GM23248 (cell line): ENCODE measurements around the gene ABCA2. TPM values are rescaled to one million over a fixed set of nuclear protein-coding genes. Genes with fewer than 3 reads are reported as not detected.

Experiments used
- DNase-seq: peaks from one replicate; pipeline ENCODE4 v3.0.0-alpha.2; 2015
- H2AFZ ChIP-seq: fragments of 200-600 bp; sonication (generic); 2 replicates; pipeline ENCODE4 v1.6.1; 2016; ENCODE audit warnings: antibody characterized with exemption
- H3F3A ChIP-seq: fragments of 200-600 bp; sonication (generic); 2 replicates; pipeline ENCODE4 v1.6.1; 2016; ENCODE audit warnings: mild to moderate bottlenecking, antibody characterized with exemption, mixed run types; ENCODE audit not compliant: insufficient read depth
- H3K27ac ChIP-seq: fragments of 200-600 bp; sonication (generic); 2 replicates; pipeline ENCODE4 v1.5.1; 2016; ENCODE audit warnings: mild to moderate bottlenecking
- H3K27me3 ChIP-seq: fragments of 200-600 bp; sonication (generic); replicated peaks from 2 replicates; pipeline ENCODE4 v1.6.1; 2016; ENCODE audit warnings: mild to moderate bottlenecking; ENCODE audit not compliant: insufficient read depth
- H3K36me3 ChIP-seq: fragments of 200-600 bp; sonication (generic); 2 replicates; pipeline ENCODE4 v1.6.1; 2016; ENCODE audit warnings: low read depth, mild to moderate bottlenecking
- H3K4me1 ChIP-seq: fragments of 200-600 bp; sonication (generic); 2 replicates; pipeline ENCODE4 v1.6.1; 2016; ENCODE audit warnings: mild to moderate bottlenecking; ENCODE audit not compliant: insufficient read depth
- H3K4me2 ChIP-seq: fragments of 200-600 bp; sonication (generic); one replicate; pipeline ENCODE4 v1.6.1; 2016; ENCODE audit warnings: mild to moderate bottlenecking; ENCODE audit not compliant: unreplicated experiment
- H3K4me3 ChIP-seq: fragments of 200-600 bp; sonication (generic); 2 replicates; pipeline ENCODE4 v1.5.1; 2016; ENCODE audit warnings: mild to moderate bottlenecking
- H3K79me2 ChIP-seq: fragments of 200-600 bp; sonication (generic); 2 replicates; pipeline ENCODE4 v1.6.1; 2016; ENCODE audit warnings: mild to moderate bottlenecking; ENCODE audit not compliant: insufficient read depth
- H3K9ac ChIP-seq: fragments of 200-600 bp; sonication (generic); 2 replicates; pipeline ENCODE4 v1.6.1; 2016; ENCODE audit warnings: mild to moderate bottlenecking
- H3K9me2 ChIP-seq: fragments of 200-600 bp; sonication (generic); 2 replicates; pipeline ENCODE4 v1.6.1; 2016; ENCODE audit warnings: mixed run types, mild to moderate bottlenecking, moderate library complexity; ENCODE audit not compliant: insufficient read depth
- H3K9me3 ChIP-seq: fragments of 200-600 bp; sonication (generic); one replicate; pipeline ENCODE4 v1.6.1; 2017; ENCODE audit warnings: low read depth
- H4K20me1 ChIP-seq: fragments of 200-600 bp; sonication (generic); 2 replicates; pipeline ENCODE4 v1.6.0; 2016; ENCODE audit not compliant: insufficient read depth
- EZH2 ChIP-seq: fragments of 200-600 bp; sonication (generic); IDR thresholded peaks from 2 replicates; pipeline ENCODE4 v1.6.1; 2018; ENCODE audit warnings: antibody characterized with exemption, mild to moderate bottlenecking; ENCODE audit not compliant: insufficient read depth, poor library complexity, severe bottlenecking
- EZH2phosphoT487 ChIP-seq: fragments of 200-600 bp; sonication (generic); IDR thresholded peaks from 2 replicates; pipeline ENCODE4 v1.6.1; 2018; ENCODE audit warnings: antibody characterized with exemption, moderate library complexity, mild to moderate bottlenecking, low read depth; ENCODE audit not compliant: insufficient read depth
- WGBS, 2 experiments: methylation state at CpG; one replicate each; pipeline ENCODE4 v1.1.6; 2015 to 2017; ENCODE audit warnings: low lambda C conversion rate in 2 of 2, low coverage in 1 of 2; ENCODE audit errors: missing lambda C conversion rate in 2 of 2; 5-methylcytosine and 5-hydroxymethylcytosine counted together
- in situ Hi-C: fragments of 300-500 bp; cut with MboI; formaldehyde crosslinking; loops from 2 replicates; pipeline ENCODE4 v1.15.0; 2020
- polyA plus RNA-seq: library from polyadenylated mRNA; unstranded; fragments of >200 nt; fragmentation: Nextera tagmentation; extraction: Ambion mirVana; gene quantifications from 2 replicates; pipeline ENCODE4 v1.2.1, GENCODE V29; 2016
- total RNA-seq: library from RNA; depleted of rRNA; stranded (reverse); fragments of >200 nt; shearing (Covaris generic); gene quantifications from 2 replicates; pipeline ENCODE4 v1.2.3, GENCODE V29; 2014

Gene ABCA2
- total and polyA plus RNA-seq, 2 experiments from 2014 or later = 21.1 to 33.2 TPM

GRCh38 chr9:137075275-137075775 is 47.3 kb upstream of the ABCA2 start:
- Histone ChIP-seq H3K4me3 (no peak overlapping the region), H2AFZ (no peak overlapping the region), H3K79me2 (peaks cover 6% of the 10 kb centered on the region; the same call in 1 of the 2 replicates), H3K9me2 (no peaks in the 10 kb centered on the region), H3K9ac (no peak overlapping the region), H3K27me3 (no peaks in the 10 kb centered on the region), H4K20me1 (no peaks in the 10 kb centered on the region), H3K27ac (no peak overlapping the region), H3K9me3 (no peaks in the 10 kb centered on the region), H3F3A (peaks cover 5% of the 10 kb centered on the region; the same call in 1 of the 2 replicates), H3K4me1 (no peaks in the 10 kb centered on the region), H3K4me2 (no peak overlapping the region), H3K36me3 (no peaks in the 10 kb centered on the region)
- TF ChIP-seq EZH2phosphoT487 = no peak
- TF ChIP-seq EZH2 = no peak
- no peak for DNase-seq
- in situ Hi-C loops = no loop called here
- WGBS, 2 experiments = 88 to 89% methylated on average over 12 of the region's 12 CpGs

GRCh38 chr9:137074657-137075274 is 46.7 kb upstream of the ABCA2 start:
- Histone ChIP-seq H3K79me2 (peaks cover 6% of the 10 kb centered on the region; the same call in 1 of the 2 replicates), H3K9me3 (no peaks in the 10 kb centered on the region), H3K9me2 (no peaks in the 10 kb centered on the region), H3K4me2 (no peak overlapping the region), H3K9ac (no peak overlapping the region), H3K27ac (no peak overlapping the region), H3K27me3 (no peaks in the 10 kb centered on the region), H3F3A (peaks cover 5% of the 10 kb centered on the region; the same call in 1 of the 2 replicates), H4K20me1 (no peaks in the 10 kb centered on the region), H2AFZ (no peak overlapping the region), H3K4me3 (no peak overlapping the region), H3K4me1 (no peaks in the 10 kb centered on the region), H3K36me3 (no peaks in the 10 kb centered on the region)
- WGBS, 2 experiments = 91 to 95% methylated on average over 12 of the region's 12 CpGs
- TF ChIP-seq EZH2phosphoT487 = no peak
- no peak for TF ChIP-seq EZH2
- in situ Hi-C loops = no loop called here
- DNase-seq = no peak

GRCh38 chr9:137073992-137074399 is 46.0 kb upstream of the ABCA2 start:
- peaks cover 5% of the 10 kb centered on the region; the same call in 1 of the 2 replicates for H3F3A ChIP-seq
- H4K20me1 ChIP-seq = no peaks in the 10 kb centered on the region
- H3K27ac ChIP-seq = no peak overlapping the region
- no peak for TF ChIP-seq EZH2phosphoT487
- no peak for TF ChIP-seq EZH2
- no peak overlapping the region for H3K4me2 ChIP-seq
- H3K36me3 ChIP-seq = no peaks in the 10 kb centered on the region
- 95 to 96% methylated on average over 8 of the region's 8 CpGs for WGBS, 2 experiments
- H3K79me2 ChIP-seq = peaks cover 6% of the 10 kb centered on the region; the same call in 1 of the 2 replicates
- no peak overlapping the region for H3K9ac ChIP-seq
- no peak for DNase-seq
- no peaks in the 10 kb centered on the region for H3K27me3 ChIP-seq
- H3K4me3 ChIP-seq = no peak overlapping the region
- H2AFZ ChIP-seq = no peak overlapping the region
- no peaks in the 10 kb centered on the region for H3K4me1 ChIP-seq
- no peaks in the 10 kb centered on the region for H3K9me2 ChIP-seq
- no peaks in the 10 kb centered on the region for H3K9me3 ChIP-seq
- in situ Hi-C loops = no loop called here

- H3K9me2 ChIP-seq = no peaks in the 10 kb centered on the region
- no peaks in the 10 kb centered on the region for H3K36me3 ChIP-seq
- peaks cover 4% of the 10 kb centered on the region; the same call in 1 of the 2 replicates for H3F3A ChIP-seq
- H3K4me2 ChIP-seq = no peak overlapping the region
- H3K9ac ChIP-seq = no peak overlapping the region
- no peaks in the 10 kb centered on the region for H3K4me1 ChIP-seq
- no peak overlapping the region for H3K4me3 ChIP-seq
- 46 to 56% methylated on average over 2 of the region's 2 CpGs for WGBS, 2 experiments
- in situ Hi-C loops = no loop called here
- no peak overlapping the region for H3K27ac ChIP-seq
- H2AFZ ChIP-seq = no peak overlapping the region
- H3K27me3 ChIP-seq = no peaks in the 10 kb centered on the region
- no peaks in the 10 kb centered on the region for H4K20me1 ChIP-seq
- no peaks in the 10 kb centered on the region for H3K9me3 ChIP-seq
- TF ChIP-seq EZH2phosphoT487 (no peak), EZH2 (no peak)
- no peaks in the 10 kb centered on the region for H3K79me2 ChIP-seq
- no peak for DNase-seq
Observed at GRCh38 chr9:137071282-137071681, 43.2 kb upstream of the ABCA2 start.
